IMR-90 (cell line): Measurements from ENCODE around the gene CLRN3. TPM values are rescaled to one million over a fixed set of nuclear protein-coding genes. Genes with fewer than 3 reads are reported as not detected.

Source experiments
- ATAC-seq: fragments of 200-7000 bp; cut with Tn5 transposase; 2 replicates; pipeline ENCODE4 v1.9.1; 2020; ENCODE audit warnings: low read depth, mild to moderate bottlenecking, moderate library complexity
- BruUV-seq: library from RNA; stranded (reverse); fragments of 400-500 nt; replicated peaks from 2 replicates; lab custom pipeline; 2021; lab: Mats Ljungman, UMichigan
- CTCF ChIA-PET: fragments of 300-600 bp; formaldehyde crosslinking; extraction: SDS; loops from one replicate; lab custom pipeline; 2021; ENCODE audit warnings: antibody characterized with exemption; lab: Yijun Ruan, JAX
- POLR2A ChIA-PET: fragments of 300-600 bp; sonication (Branson Sonifier 250); formaldehyde crosslinking; loops from one replicate; lab custom pipeline; 2022; ENCODE audit warnings: antibody characterized with exemption; ENCODE audit not compliant: unreplicated experiment; lab: Charles Lee
- DNase-seq: peaks from one replicate; pipeline ENCODE4 v3.0.0; 2013
- H2AFZ ChIP-seq: replicated peaks from 2 replicates; pipeline ENCODE3; 2013; ENCODE audit warnings: low read length, mild to moderate bottlenecking; ENCODE audit not compliant: poor library complexity
- H2AK5ac ChIP-seq: 2 replicates; pipeline ENCODE4 v1.6.1; 2013; ENCODE audit warnings: low read depth, low read length, inconsistent platforms
- H2AK9ac ChIP-seq: replicated peaks from 2 replicates; pipeline ENCODE3; 2013; ENCODE audit warnings: mild to moderate bottlenecking, low read depth, low read length, moderate library complexity; ENCODE audit not compliant: poor library complexity
- H2BK120ac ChIP-seq: 2 replicates; pipeline ENCODE4 v1.6.1; 2013; ENCODE audit warnings: low read depth, low read length, inconsistent platforms
- H2BK15ac ChIP-seq: 3 replicates; pipeline ENCODE4 v1.6.1; 2013; ENCODE audit warnings: low read depth, low read length, inconsistent platforms
- H2BK20ac ChIP-seq: 2 replicates; pipeline ENCODE4 v1.6.1; 2013; ENCODE audit warnings: low read depth, mild to moderate bottlenecking, inconsistent platforms, low read length, moderate library complexity
- H2BK5ac ChIP-seq: 2 replicates; pipeline ENCODE4 v1.6.1; 2013; ENCODE audit warnings: mild to moderate bottlenecking, low read depth, low read length, inconsistent platforms; ENCODE audit not compliant: poor library complexity, severe bottlenecking
- H3K14ac ChIP-seq: replicated peaks from 2 replicates; pipeline ENCODE4 v1.6.1; 2013; ENCODE audit warnings: low read depth, low read length, inconsistent platforms
- H3K18ac ChIP-seq: 2 replicates; pipeline ENCODE4 v1.6.1; 2013; ENCODE audit warnings: low read depth, low read length, control low read depth
- H3K23ac ChIP-seq: 2 replicates; pipeline ENCODE4 v1.6.1; 2013; ENCODE audit warnings: low read depth, low read length, inconsistent platforms
- H3K27ac ChIP-seq: 2 replicates; pipeline ENCODE4 v1.5.1; 2013; ENCODE audit warnings: mild to moderate bottlenecking, control low read depth, low read length; ENCODE audit not compliant: insufficient read depth
- H3K27me3 ChIP-seq: 2 replicates; pipeline ENCODE4 v1.6.1; 2013; ENCODE audit warnings: low read length; ENCODE audit not compliant: control insufficient read depth, insufficient read depth
- H3K36me3 ChIP-seq: 2 replicates; pipeline ENCODE4 v1.6.1; 2013; ENCODE audit warnings: low read length, mixed read lengths; ENCODE audit not compliant: control insufficient read depth, insufficient read depth
- H3K4ac ChIP-seq: 2 replicates; pipeline ENCODE4 v1.6.1; 2013; ENCODE audit warnings: low read depth, low read length, inconsistent platforms
- H3K4me1 ChIP-seq: 2 replicates; pipeline ENCODE4 v1.6.1; 2013; ENCODE audit warnings: low read length, mixed read lengths; ENCODE audit not compliant: control insufficient read depth, insufficient read depth
- H3K4me2 ChIP-seq: 2 replicates; pipeline ENCODE4 v1.6.1; 2013; ENCODE audit warnings: low read depth, mild to moderate bottlenecking, control low read depth, low read length, moderate library complexity
- H3K4me3 ChIP-seq: 2 replicates; pipeline ENCODE4 v1.5.1; 2013; ENCODE audit warnings: low read depth, mild to moderate bottlenecking, control low read depth, low read length, moderate library complexity; ENCODE audit not compliant: insufficient read depth
- H3K56ac ChIP-seq: 2 replicates; pipeline ENCODE4 v1.6.1; 2013; ENCODE audit warnings: low read length, inconsistent platforms; ENCODE audit not compliant: insufficient read depth; ENCODE audit errors: extremely low read depth
- H3K79me1 ChIP-seq, 2 experiments: 2 replicates each; pipeline ENCODE4 v1.6.1; 2013; ENCODE audit warnings: low read length in 2 of 2, inconsistent platforms in 1 of 2, low read depth in 1 of 2
- H3K9ac ChIP-seq: 2 replicates; pipeline ENCODE4 v1.6.1; 2013; ENCODE audit warnings: low read depth, low read length, control low read depth
- H3K9me1 ChIP-seq: 2 replicates; pipeline ENCODE4 v1.6.1; 2013; ENCODE audit warnings: low read length, inconsistent platforms; ENCODE audit not compliant: insufficient read depth
- H3K9me3 ChIP-seq: 2 replicates; pipeline ENCODE4 v1.6.1; 2013; ENCODE audit warnings: low read length; ENCODE audit not compliant: control insufficient read depth, insufficient read depth
- H4K20me1 ChIP-seq: 2 replicates; pipeline ENCODE4 v1.6.1; 2013; ENCODE audit warnings: low read length, inconsistent platforms; ENCODE audit not compliant: insufficient read depth
- H4K5ac ChIP-seq: 2 replicates; pipeline ENCODE4 v1.6.1; 2013; ENCODE audit warnings: mild to moderate bottlenecking, low read depth, low read length, control low read depth
- H4K8ac ChIP-seq, 2 experiments: 2 replicates each; pipeline ENCODE4 v1.6.1; 2013; ENCODE audit warnings: low read depth in 2 of 2, low read length in 2 of 2, control low read depth in 1 of 2, inconsistent platforms in 1 of 2
- H4K91ac ChIP-seq: 2 replicates; pipeline ENCODE4 v1.6.1; 2013; ENCODE audit warnings: low read depth, low read length, inconsistent platforms; ENCODE audit not compliant: insufficient read depth
- NFE2L2 ChIP-seq: fragments of 150-350 bp; IDR thresholded peaks from 2 replicates; pipeline ENCODE4 v1.6.1; 2016; ENCODE audit warnings: low read depth, mild to moderate bottlenecking, low read length
- RCOR1 ChIP-seq: IDR thresholded peaks from 2 replicates; pipeline ENCODE4 v1.6.1; 2012; ENCODE audit warnings: mild to moderate bottlenecking, low read length, improper control_type of control experiment; ENCODE audit not compliant: insufficient replicate concordance
- WGBS, 2 experiments: methylation state at CpG; one replicate each; pipeline versions ENCODE4 v1.1.5 to v1.1.7; 2013; ENCODE audit warnings: missing lambda C conversion rate in 2 of 2; ENCODE audit not compliant: insufficient read length in 1 of 2; ENCODE audit errors: extremely low coverage in 2 of 2; 5-methylcytosine and 5-hydroxymethylcytosine counted together
- dilution Hi-C: fragments of 300-500 bp; cut with HindIII; formaldehyde crosslinking; loops from one replicate; pipeline ENCODE4 v1.14.3; 2018; ENCODE audit warnings: low sequenced_read_pairs; ENCODE audit not compliant: unreplicated experiment
- in situ Hi-C: fragments of 300-500 bp; cut with MboI; formaldehyde crosslinking; loops from 3 replicates; pipeline ENCODE4 v1.14.3; 2019; ENCODE audit warnings: low sequenced_read_pairs, inconsistent platforms, mixed read lengths
- intact Hi-C: fragments of 100-400 bp; cut with micrococcal nuclease; formaldehyde crosslinking; loops from 2 replicates; pipeline ENCODE4 v1.10.0; 2022
- polyA plus RNA-seq, 3 experiments: library from polyadenylated mRNA; depleted of rRNA; stranded (reverse); fragments of >200 nt; gene quantifications; 2 replicates each; pipeline ENCODE4 v1.2.3, GENCODE V29; 2012; ENCODE audit warnings: low replicate concordance in 1 of 3
- total RNA-seq: library from RNA; depleted of rRNA; stranded (reverse); fragments of >200 nt; gene quantifications from 2 replicates; pipeline ENCODE4 v1.2.3, GENCODE V29; 2012
- TF ChIP-seq, protein P1 (sequence below): fragments of 150-350 bp; IDR thresholded peaks from 2 replicates; pipeline ENCODE4 v1.6.1; 2017; ENCODE audit warnings: mild to moderate bottlenecking, antibody characterized with exemption, low read length, low read depth
- TF ChIP-seq, protein P2 (sequence below): conservative IDR thresholded peaks from 2 replicates; pipeline ENCODE4 v1.5.1; 2012; ENCODE audit warnings: mild to moderate bottlenecking, low read depth, low read length, improper control_type of control experiment

Gene CLRN3
- total and polyA plus RNA-seq, 2 of the 4 experiments (the other 2 are of a cell fraction), result not detected

DNA sequence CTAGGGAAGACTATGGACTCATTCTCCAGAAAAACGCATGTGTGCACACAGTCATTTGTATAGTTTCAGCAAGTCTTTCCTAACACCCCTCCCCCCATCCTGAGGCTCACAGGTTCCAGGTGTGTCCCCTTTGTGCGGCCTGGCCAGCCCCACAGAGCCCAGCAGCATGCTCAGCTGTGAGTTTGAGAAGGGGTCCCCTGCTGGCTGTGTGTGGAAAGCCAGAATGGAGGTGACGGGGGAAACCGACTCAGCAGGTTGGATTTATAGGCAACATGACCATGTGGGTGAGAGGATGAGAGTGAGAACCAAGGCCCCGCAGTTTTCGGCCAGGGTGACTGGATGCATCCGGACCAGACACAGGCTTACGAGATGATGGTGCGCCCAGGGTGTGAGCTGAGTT, 24.1 kb upstream of the CLRN3 start:
- Histone ChIP-seq H3K56ac (no peak overlapping the region), H4K8ac (no peak overlapping the region), H2AFZ (no peak overlapping the region), H4K5ac (no peak overlapping the region), H2BK5ac (no peak overlapping the region), H3K4ac (no peak overlapping the region), H3K23ac (no peak overlapping the region), H3K36me3 (no peaks in the 10 kb centered on the region), H3K9me3 (no peaks in the 10 kb centered on the region), H3K14ac (no peak overlapping the region), H3K27ac (no peak overlapping the region), H3K4me3 (no peak overlapping the region), H2BK120ac (no peak overlapping the region), H2BK15ac (no peak overlapping the region), H3K27me3 (no peaks in the 10 kb centered on the region), H3K9me1 (no peaks in the 10 kb centered on the region; the same call in 1 of the 2 replicates), H3K79me1 (no peaks in the 10 kb centered on the region; a peak in 1 of 4 replicates), H3K4me1 (peaks cover 4% of the 10 kb centered on the region; the same call in 1 of the 2 replicates), H2AK5ac (no peak overlapping the region), H2BK20ac (no peak overlapping the region), H2AK9ac (no peak overlapping the region), H4K91ac (no peak overlapping the region), H3K4me2 (no peak overlapping the region), H3K9ac (no peak overlapping the region), H4K20me1 (no peaks in the 10 kb centered on the region), H3K18ac (no peak overlapping the region)
- DNase-seq (no peak), ATAC-seq (no peak)
- TF ChIP-seq, protein P1, sequence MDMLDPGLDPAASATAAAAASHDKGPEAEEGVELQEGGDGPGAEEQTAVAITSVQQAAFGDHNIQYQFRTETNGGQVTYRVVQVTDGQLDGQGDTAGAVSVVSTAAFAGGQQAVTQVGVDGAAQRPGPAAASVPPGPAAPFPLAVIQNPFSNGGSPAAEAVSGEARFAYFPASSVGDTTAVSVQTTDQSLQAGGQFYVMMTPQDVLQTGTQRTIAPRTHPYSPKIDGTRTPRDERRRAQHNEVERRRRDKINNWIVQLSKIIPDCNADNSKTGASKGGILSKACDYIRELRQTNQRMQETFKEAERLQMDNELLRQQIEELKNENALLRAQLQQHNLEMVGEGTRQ, result no peak
- TF ChIP-seq RCOR1 (no peak), NFE2L2 (no peak)
- TF ChIP-seq, protein P2, sequence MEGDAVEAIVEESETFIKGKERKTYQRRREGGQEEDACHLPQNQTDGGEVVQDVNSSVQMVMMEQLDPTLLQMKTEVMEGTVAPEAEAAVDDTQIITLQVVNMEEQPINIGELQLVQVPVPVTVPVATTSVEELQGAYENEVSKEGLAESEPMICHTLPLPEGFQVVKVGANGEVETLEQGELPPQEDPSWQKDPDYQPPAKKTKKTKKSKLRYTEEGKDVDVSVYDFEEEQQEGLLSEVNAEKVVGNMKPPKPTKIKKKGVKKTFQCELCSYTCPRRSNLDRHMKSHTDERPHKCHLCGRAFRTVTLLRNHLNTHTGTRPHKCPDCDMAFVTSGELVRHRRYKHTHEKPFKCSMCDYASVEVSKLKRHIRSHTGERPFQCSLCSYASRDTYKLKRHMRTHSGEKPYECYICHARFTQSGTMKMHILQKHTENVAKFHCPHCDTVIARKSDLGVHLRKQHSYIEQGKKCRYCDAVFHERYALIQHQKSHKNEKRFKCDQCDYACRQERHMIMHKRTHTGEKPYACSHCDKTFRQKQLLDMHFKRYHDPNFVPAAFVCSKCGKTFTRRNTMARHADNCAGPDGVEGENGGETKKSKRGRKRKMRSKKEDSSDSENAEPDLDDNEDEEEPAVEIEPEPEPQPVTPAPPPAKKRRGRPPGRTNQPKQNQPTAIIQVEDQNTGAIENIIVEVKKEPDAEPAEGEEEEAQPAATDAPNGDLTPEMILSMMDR, result no peak
- WGBS, 2 experiments, result 71% methylated on average over 4 of the region's 9 CpGs; no CpG with 5 or more reads in 1 of the 2 experiments
- in situ Hi-C loops, result no loop called here
- dilution Hi-C loops, result no loop called here
- BruUV-seq, result no TSS peak
- intact Hi-C loops, result no loop called here
- ChIA-PET POLR2A (no interaction called here), CTCF (no interaction called here)
